ENCODE measurements around the gene ITPA. TPM values are rescaled to one million over a fixed set of nuclear protein-coding genes. Genes with fewer than 3 reads are reported as not detected.
A peak's percentile ranks its signal among the peaks of the same experiment; 100 is the strongest.

The ITPA gene
- total and polyA plus RNA-seq, 2 of the 13 experiments (the other 11 are each of a cell fraction or from before 2014, with no cell fraction given), result 60.1 to 103 TPM

DNA sequence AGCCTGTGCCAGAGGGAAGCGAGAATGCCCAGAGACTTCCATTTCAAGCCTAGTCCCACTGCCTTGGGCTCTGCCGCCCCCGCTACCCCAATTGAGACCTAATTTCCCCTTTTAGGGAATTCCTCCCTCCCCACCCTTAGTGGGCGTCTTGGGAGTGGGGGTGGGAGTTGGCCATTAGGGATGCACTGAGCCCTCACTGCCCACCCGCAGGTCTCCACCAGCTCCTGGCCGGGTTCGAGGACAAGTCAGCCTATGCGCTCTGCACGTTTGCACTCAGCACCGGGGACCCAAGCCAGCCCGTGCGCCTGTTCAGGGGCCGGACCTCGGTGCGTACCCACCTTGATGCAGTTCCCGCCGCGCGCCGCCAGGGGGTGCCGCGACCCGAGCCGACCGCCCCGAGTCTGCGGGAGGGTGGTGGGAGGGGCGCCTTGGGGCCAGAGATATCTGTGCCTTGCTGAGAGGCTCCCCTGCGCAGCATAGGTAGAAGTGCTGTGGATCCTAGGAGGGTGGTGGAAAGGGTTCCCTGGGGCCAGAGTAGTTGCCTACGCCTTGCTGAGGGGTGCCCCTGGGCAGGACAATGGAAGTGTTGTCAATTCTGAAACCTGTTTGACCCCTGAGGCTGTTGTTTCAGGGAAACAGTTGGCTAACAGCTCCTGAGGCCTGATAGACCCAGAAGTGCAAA lies 9.2 kb downstream of the ITPA start (continued):
- TF ChIP-seq, protein P1, sequence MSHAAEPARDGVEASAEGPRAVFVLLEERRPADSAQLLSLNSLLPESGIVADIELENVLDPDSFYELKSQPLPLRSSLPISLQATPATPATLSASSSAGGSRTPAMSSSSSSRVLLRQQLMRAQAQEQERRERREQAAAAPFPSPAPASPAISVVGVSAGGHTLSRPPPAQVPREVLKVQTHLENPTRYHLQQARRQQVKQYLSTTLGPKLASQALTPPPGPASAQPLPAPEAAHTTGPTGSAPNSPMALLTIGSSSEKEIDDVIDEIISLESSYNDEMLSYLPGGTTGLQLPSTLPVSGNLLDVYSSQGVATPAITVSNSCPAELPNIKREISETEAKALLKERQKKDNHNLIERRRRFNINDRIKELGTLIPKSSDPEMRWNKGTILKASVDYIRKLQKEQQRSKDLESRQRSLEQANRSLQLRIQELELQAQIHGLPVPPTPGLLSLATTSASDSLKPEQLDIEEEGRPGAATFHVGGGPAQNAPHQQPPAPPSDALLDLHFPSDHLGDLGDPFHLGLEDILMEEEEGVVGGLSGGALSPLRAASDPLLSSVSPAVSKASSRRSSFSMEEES (CRISPR knock-in tag; IDR thresholded peaks at IDR 0.05), result no peak; the same call in 1 of the 2 replicates
- TF ChIP-seq SALL2 (CRISPR knock-in tag; IDR thresholded peaks at IDR 0.05) (peak; percentile 82; the same call in 1 of the 2 replicates), ZBTB3 (CRISPR knock-in tag; IDR thresholded peaks at IDR 0.05; ENCODE audit: borderline replicate concordance, low read depth) (peak; percentile 48; the same call in 1 of the 2 replicates), HNF4A (CRISPR knock-in tag; IDR thresholded peaks at IDR 0.05) (peak; percentile 43; the same call in 1 of the 2 replicates), NR2F6 (IDR thresholded peaks at IDR 0.05) (peak; percentile 75), NR2F6 (CRISPR knock-in tag; IDR thresholded peaks at IDR 0.05) (peak; percentile 91), ZMYM2 (CRISPR knock-in tag; IDR thresholded peaks at IDR 0.05) (peak; percentile 71), KAT7 (CRISPR knock-in tag; IDR thresholded peaks at IDR 0.05; ENCODE audit: borderline replicate concordance) (peak; percentile 95; the same call in 1 of the 2 replicates), NAIF1 (CRISPR knock-in tag; IDR thresholded peaks at IDR 0.05; ENCODE audit: borderline replicate concordance) (no peak), RARG (CRISPR knock-in tag; IDR thresholded peaks at IDR 0.05; ENCODE audit: low read depth) (no peak), FOXK1 (CRISPR knock-in tag; IDR thresholded peaks at IDR 0.05; ENCODE audit: borderline replicate concordance, low read depth) (peak; percentile 46; the same call in 1 of the 2 replicates), AGO2 (optimal IDR thresholded peaks at IDR 0.05; ENCODE audit: low read depth, low read length) (peak; percentile 99), ZNF614 (CRISPR knock-in tag; IDR thresholded peaks at IDR 0.05; ENCODE audit: borderline replicate concordance) (peak; percentile 89; the same call in 1 of the 2 replicates), ZNF570 (CRISPR knock-in tag; IDR thresholded peaks at IDR 0.05; ENCODE audit: borderline replicate concordance) (no peak), ZNF432 (CRISPR knock-in tag; IDR thresholded peaks at IDR 0.05; ENCODE audit: borderline replicate concordance) (no peak), RAD21 (CRISPR knock-in tag; IDR thresholded peaks at IDR 0.05) (peak; percentile 100)
- TF ChIP-seq, protein P2, sequence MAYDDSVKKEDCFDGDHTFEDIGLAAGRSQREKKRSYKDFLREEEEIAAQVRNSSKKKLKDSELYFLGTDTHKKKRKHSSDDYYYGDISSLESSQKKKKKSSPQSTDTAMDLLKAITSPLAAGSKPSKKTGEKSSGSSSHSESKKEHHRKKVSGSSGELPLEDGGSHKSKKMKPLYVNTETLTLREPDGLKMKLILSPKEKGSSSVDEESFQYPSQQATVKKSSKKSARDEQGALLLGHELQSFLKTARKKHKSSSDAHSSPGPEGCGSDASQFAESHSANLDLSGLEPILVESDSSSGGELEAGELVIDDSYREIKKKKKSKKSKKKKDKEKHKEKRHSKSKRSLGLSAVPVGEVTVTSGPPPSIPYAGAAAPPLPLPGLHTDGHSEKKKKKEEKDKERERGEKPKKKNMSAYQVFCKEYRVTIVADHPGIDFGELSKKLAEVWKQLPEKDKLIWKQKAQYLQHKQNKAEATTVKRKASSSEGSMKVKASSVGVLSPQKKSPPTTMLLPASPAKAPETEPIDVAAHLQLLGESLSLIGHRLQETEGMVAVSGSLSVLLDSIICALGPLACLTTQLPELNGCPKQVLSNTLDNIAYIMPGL (CRISPR knock-in tag; IDR thresholded peaks at IDR 0.05; ENCODE audit: borderline replicate concordance in 1 of 2, low read depth in 1 of 2), result peak; percentile 92 to 98
- TF ChIP-seq, protein P3, sequence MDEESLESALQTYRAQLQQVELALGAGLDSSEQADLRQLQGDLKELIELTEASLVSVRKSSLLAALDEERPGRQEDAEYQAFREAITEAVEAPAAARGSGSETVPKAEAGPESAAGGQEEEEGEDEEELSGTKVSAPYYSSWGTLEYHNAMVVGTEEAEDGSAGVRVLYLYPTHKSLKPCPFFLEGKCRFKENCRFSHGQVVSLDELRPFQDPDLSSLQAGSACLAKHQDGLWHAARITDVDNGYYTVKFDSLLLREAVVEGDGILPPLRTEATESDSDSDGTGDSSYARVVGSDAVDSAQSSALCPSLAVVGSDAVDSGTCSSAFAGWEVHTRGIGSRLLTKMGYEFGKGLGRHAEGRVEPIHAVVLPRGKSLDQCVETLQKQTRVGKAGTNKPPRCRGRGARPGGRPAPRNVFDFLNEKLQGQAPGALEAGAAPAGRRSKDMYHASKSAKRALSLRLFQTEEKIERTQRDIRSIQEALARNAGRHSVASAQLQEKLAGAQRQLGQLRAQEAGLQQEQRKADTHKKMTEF (CRISPR knock-in tag; IDR thresholded peaks at IDR 0.05), result peak; percentile 94
- TF ChIP-seq, protein P4, sequence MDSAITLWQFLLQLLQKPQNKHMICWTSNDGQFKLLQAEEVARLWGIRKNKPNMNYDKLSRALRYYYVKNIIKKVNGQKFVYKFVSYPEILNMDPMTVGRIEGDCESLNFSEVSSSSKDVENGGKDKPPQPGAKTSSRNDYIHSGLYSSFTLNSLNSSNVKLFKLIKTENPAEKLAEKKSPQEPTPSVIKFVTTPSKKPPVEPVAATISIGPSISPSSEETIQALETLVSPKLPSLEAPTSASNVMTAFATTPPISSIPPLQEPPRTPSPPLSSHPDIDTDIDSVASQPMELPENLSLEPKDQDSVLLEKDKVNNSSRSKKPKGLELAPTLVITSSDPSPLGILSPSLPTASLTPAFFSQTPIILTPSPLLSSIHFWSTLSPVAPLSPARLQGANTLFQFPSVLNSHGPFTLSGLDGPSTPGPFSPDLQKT (CRISPR knock-in tag; IDR thresholded peaks at IDR 0.05; ENCODE audit: borderline replicate concordance), result no peak
- TF ChIP-seq, protein P5, sequence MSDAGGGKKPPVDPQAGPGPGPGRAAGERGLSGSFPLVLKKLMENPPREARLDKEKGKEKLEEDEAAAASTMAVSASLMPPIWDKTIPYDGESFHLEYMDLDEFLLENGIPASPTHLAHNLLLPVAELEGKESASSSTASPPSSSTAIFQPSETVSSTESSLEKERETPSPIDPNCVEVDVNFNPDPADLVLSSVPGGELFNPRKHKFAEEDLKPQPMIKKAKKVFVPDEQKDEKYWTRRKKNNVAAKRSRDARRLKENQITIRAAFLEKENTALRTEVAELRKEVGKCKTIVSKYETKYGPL (CRISPR knock-in tag; IDR thresholded peaks at IDR 0.05), result no peak
- TF ChIP-seq, protein P6, sequence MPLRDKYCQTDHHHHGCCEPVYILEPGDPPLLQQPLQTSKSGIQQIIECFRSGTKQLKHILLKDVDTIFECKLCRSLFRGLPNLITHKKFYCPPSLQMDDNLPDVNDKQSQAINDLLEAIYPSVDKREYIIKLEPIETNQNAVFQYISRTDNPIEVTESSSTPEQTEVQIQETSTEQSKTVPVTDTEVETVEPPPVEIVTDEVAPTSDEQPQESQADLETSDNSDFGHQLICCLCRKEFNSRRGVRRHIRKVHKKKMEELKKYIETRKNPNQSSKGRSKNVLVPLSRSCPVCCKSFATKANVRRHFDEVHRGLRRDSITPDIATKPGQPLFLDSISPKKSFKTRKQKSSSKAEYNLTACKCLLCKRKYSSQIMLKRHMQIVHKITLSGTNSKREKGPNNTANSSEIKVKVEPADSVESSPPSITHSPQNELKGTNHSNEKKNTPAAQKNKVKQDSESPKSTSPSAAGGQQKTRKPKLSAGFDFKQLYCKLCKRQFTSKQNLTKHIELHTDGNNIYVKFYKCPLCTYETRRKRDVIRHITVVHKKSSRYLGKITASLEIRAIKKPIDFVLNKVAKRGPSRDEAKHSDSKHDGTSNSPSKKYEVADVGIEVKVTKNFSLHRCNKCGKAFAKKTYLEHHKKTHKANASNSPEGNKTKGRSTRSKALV (CRISPR knock-in tag; IDR thresholded peaks at IDR 0.05), result peak; percentile 95

Measured in HepG2 (cell line).